Left lung (tissue), 10 donors: ENCODE data around the gene GNAL. TPM values are rescaled to one million over a fixed set of nuclear protein-coding genes. Genes with fewer than 3 reads are reported as not detected.

Experiments
- ATAC-seq: fragments of 200-7000 bp; cut with Tn5 transposase; one replicate; pipeline ENCODE4 v1.9.1; 2020; ENCODE audit warnings: moderate library complexity
- DNase-seq, 4 donors: peaks; one replicate each; pipeline ENCODE4 v3.0.0-alpha.2; 2013 to 2020
- H3K27ac ChIP-seq, 2 donors: fragments of 200-600 bp; sonication (generic) in 1 of 2; one replicate each; pipeline versions ENCODE4 v1.5.0 to v1.8.0; 2020 to 2021
- H3K27me3 ChIP-seq, 2 donors: fragments of 200-600 bp; sonication (generic) in 1 of 2; one replicate each; pipeline versions ENCODE4 v1.5.0 to v1.8.0; 2020 to 2021
- H3K36me3 ChIP-seq, 2 donors: fragments of 200-600 bp; sonication (generic) in 1 of 2; one replicate each; pipeline versions ENCODE4 v1.5.0 to v1.8.0; 2020 to 2021
- H3K4me1 ChIP-seq, 2 donors: fragments of 200-600 bp; one replicate each; pipeline ENCODE4 v1.8.0; 2021
- H3K4me3 ChIP-seq, 2 donors: fragments of 200-600 bp; sonication (generic) in 1 of 2; one replicate each; pipeline versions ENCODE4 v1.5.0 to v1.8.0; 2020 to 2021; ENCODE audit warnings: mild to moderate bottlenecking in 1 of 2
- H3K9me3 ChIP-seq, 2 donors: fragments of 200-600 bp; sonication (generic) in 1 of 2; one replicate each; pipeline versions ENCODE4 v1.5.0 to v1.8.0; 2020 to 2021
- CTCF ChIP-seq, 2 donors: fragments of 200-600 bp; sonication (generic) in 1 of 2; IDR thresholded peaks; one replicate each; pipeline versions ENCODE4 v1.5.0 to v1.8.0; 2021; ENCODE audit warnings: antibody characterized with exemption in 2 of 2
- intact Hi-C, 2 donors: fragments of 100-400 bp; cut with DNase I; formaldehyde crosslinking; loops; one replicate each; pipeline versions ENCODE4 v1.11.2 to v1.14.2; 2022
- polyA plus RNA-seq, 6 donors: library from polyadenylated mRNA; unstranded; fragments of 120-200 nt; gene quantifications; one replicate each; pipeline ENCODE4 v1.2.1, GENCODE V29; 2013; ENCODE audit not compliant: insufficient read length in 6 of 6
- total RNA-seq, 2 donors: library from RNA; stranded (reverse); fragmentation: NEBNext Ultra II Directional; extraction: Animal tissue kit (Norgen Biotek cat#: 25700); gene quantifications; one replicate each; pipeline ENCODE4 v1.2.1, GENCODE V29; 2021
- donor health status: DM: no; HTN: yes; CAD: no.
- donor health status: DM: no; HTN: no; CAD: no.

The GNAL gene
- total and polyA plus RNA-seq, 8 donors, result 1.8 to 5.7 (median 2.8) TPM

DNA sequence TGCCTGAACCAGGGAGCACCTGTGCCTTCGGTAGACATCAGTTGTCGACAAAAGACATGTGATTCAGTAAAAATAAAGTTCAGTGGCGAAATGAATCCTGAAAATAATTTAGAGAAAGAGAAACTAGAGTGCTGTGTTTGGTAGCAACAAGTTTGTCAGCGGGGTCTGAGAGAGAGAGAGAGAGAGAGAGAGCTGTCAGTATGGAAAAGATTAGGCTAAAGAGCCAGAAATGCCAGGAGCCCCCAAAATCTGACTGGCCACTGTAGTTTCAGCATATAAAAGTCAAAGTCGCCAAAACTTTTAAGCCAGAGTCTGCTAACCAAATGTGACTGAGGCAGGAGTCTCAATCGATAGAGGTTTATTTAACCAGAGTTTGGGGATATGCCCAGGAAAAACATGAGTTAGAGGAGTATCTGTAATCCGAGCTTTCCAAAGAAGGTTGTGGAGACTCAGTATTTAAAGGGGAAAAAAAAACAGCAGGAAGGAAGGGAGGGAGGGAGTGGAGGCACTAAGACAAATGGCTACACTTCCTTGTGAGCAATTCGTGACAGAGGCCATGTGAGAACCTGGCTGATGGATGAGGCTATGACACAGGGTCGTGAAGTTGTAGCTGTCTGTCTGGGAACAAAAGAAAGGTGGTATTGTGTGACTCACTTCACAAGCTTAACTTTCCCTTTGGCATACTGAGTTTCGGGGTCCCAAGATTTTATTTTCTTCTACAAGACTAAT, 20.5 kb upstream of the GNAL start:
- TF ChIP-seq CTCF (IDR thresholded peaks at IDR 0.05), result no peak
- H3K4me1 ChIP-seq, result no peaks in the 10 kb centered on the region
- intact Hi-C loops, result no loop called here
- ATAC-seq, result no peak
- no peak for DNase-seq
- H3K27ac ChIP-seq, result no peak overlapping the region
- H3K4me3 ChIP-seq, result no peak overlapping the region
- peaks cover 0 to 4% of the 10 kb centered on the region in 2 donors for H3K27me3 ChIP-seq
- no peaks in the 10 kb centered on the region for H3K36me3 ChIP-seq
- H3K9me3 ChIP-seq, result no peaks in the 10 kb centered on the region

DNA sequence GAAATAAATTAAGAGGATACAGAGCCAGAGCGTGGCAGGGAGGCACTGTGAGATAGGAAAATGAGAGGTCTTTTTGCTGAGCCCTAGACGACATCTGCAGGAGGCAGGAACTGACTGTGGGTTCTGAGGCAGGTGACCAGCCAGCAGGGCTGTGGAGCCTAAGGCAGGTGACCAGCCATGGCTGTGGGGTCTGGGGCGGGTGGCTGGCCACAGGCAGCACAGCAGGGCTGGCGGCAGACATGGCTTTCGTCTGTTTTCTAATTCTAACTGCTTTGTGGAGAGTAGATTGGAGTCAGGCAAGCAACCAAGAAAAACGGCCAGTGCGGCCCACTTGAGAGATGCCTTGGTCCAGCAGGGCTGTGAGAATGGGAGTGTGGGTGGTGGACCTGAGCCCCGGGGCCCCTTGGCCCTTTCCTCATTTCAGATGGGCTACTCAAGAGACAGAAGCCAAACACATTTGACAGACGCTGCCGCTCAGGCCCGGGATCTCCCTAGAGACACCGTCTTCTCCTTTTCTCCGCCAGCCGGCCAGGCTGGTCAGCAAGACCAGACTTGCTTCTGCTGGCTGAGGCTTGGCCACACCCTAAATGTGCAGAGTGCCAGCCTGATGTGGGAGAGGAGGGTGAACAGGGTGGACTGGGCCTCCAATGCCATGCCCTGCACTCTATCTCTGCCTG, 19.7 kb upstream of the GNAL start:
- no peak overlapping the region for H3K4me3 ChIP-seq
- no peak for DNase-seq
- no peaks in the 10 kb centered on the region for H3K4me1 ChIP-seq
- no peaks in the 10 kb centered on the region for H3K36me3 ChIP-seq
- no peak for ATAC-seq
- H3K9me3 ChIP-seq, result no peaks in the 10 kb centered on the region
- no peak overlapping the region for H3K27ac ChIP-seq
- intact Hi-C loops, result no loop called here
- peaks cover 0 to 9% of the 10 kb centered on the region in 2 donors for H3K27me3 ChIP-seq
- no peak for TF ChIP-seq CTCF (IDR thresholded peaks at IDR 0.05)

DNA sequence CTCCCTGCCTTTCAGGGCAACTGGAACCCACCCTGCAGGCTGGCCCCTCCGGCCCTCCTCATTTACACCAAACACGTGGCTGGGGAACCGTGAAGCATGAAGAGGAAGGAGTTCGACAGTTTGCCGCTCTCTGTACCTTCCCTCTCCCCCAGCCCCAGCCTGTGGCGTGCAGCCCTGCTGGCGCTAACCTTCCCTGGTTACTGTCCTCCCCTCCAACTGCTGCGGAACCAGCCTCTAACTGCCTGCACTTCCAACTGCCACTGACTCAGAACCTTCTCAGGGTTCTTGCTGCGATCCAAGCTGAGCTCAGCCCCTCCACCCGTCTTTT, 19.2 kb upstream of the GNAL start:
- no peak for TF ChIP-seq CTCF (IDR thresholded peaks at IDR 0.05)
- Histone ChIP-seq H3K27ac (no peak overlapping the region), H3K27me3 (peaks cover 0 to 9% of the 10 kb centered on the region in 2 donors), H3K4me3 (no peak overlapping the region), H3K36me3 (no peaks in the 10 kb centered on the region), H3K4me1 (no peaks in the 10 kb centered on the region), H3K9me3 (no peaks in the 10 kb centered on the region)
- ATAC-seq (no peak), DNase-seq (no peak)
- intact Hi-C loops, result no loop called here

DNA sequence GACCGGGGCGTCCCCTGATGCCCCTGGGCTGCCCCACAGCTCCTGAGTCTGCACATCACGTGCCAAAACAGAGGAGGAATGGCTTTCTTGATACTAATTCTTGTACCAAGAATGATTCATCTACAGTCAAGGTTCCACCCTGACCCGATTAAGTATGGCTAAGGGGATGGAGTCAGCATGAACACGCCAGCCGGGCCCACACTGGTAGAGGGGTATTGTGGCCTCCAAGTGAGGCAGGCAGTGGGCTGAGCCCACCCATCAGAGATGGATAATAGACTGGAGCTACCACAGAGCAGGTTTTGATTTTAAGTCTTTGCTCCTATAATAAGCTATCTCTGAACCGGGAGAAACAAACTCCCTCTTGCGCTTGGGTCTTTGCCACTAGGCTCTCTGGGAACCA, 17.9 kb upstream of the GNAL start:
- H3K4me1 ChIP-seq, result no peaks in the 10 kb centered on the region
- H3K4me3 ChIP-seq, result no peak overlapping the region
- H3K27ac ChIP-seq, result no peak overlapping the region
- H3K36me3 ChIP-seq, result no peaks in the 10 kb centered on the region
- DNase-seq, result no peak
- intact Hi-C loops, result no loop called here
- peaks cover 0 to 11% of the 10 kb centered on the region in 2 donors for H3K27me3 ChIP-seq
- H3K9me3 ChIP-seq, result no peaks in the 10 kb centered on the region
- TF ChIP-seq CTCF (IDR thresholded peaks at IDR 0.05), result no peak
- no peak for ATAC-seq

GRCh38 chr18:11672198-11672597, 16.9 kb upstream of the GNAL start:
- ATAC-seq, result no peak

More at GRCh38 chr18:11672198-11672597, 16.9 kb upstream of the GNAL start:
- TF ChIP-seq CTCF (IDR thresholded peaks at IDR 0.05), result no peak
- Histone ChIP-seq H3K36me3 (no peaks in the 10 kb centered on the region), H3K27me3 (peaks cover 0 to 15% of the 10 kb centered on the region in 2 donors), H3K27ac (no peak overlapping the region), H3K4me1 (no peaks in the 10 kb centered on the region), H3K9me3 (no peaks in the 10 kb centered on the region), H3K4me3 (no peak overlapping the region)
- intact Hi-C loops, result no loop called here
- no peak for DNase-seq
